ENCODE data around the gene CHRND.

Gene CHRND

DNA sequence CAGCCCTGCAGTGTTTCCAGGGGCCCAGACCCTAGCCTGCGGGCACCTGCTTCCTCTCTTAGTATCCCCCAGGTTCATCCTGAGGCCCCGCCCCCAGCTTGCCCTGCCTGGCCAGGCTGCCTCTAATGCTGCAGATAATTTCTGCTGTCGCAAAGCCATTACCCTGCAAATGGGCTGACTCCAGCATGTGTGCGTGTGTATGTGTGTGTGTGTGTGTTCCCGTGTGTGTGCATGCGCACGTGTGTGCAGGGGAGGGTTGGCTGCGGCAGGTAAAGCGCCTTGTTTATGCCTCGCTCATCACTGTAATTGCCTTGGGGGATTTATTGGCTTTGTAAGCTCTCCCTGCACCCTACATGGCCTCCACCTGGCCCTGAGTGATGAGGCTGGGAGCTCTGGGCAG is 13.4 kb upstream of the CHRND start:
- no peak overlapping the region for H3K27ac ChIP-seq
- TF ChIP-seq ZFX (IDR thresholded peaks at IDR 0.05; ENCODE audit: borderline replicate concordance) = no peak
- TF ChIP-seq, protein P1, sequence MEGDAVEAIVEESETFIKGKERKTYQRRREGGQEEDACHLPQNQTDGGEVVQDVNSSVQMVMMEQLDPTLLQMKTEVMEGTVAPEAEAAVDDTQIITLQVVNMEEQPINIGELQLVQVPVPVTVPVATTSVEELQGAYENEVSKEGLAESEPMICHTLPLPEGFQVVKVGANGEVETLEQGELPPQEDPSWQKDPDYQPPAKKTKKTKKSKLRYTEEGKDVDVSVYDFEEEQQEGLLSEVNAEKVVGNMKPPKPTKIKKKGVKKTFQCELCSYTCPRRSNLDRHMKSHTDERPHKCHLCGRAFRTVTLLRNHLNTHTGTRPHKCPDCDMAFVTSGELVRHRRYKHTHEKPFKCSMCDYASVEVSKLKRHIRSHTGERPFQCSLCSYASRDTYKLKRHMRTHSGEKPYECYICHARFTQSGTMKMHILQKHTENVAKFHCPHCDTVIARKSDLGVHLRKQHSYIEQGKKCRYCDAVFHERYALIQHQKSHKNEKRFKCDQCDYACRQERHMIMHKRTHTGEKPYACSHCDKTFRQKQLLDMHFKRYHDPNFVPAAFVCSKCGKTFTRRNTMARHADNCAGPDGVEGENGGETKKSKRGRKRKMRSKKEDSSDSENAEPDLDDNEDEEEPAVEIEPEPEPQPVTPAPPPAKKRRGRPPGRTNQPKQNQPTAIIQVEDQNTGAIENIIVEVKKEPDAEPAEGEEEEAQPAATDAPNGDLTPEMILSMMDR (IDR thresholded peaks at IDR 0.05) = no peak

DNA sequence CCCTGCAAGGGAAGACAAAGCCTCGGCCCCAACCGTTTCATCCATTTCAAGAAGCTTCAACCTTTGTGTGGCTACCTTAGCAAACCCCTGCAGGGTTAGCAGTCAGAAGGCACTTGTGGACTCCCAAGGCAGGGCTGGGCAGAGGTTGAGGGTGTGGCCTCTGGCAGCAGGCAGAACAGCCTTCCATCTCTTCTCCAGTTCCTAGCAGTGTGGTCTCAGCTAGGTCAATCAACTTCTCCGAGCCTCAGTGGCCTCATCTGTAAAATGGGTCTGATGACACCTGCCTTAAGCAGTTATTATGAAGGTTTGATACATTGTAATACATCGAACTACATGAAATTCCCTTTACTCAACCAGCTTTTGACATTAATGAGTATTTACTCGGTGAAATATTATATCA is 12.6 kb upstream of the CHRND start:
- TF ChIP-seq, protein P1 (IDR thresholded peaks at IDR 0.05) = no peak
- TF ChIP-seq ZFX (IDR thresholded peaks at IDR 0.05; ENCODE audit: borderline replicate concordance) = no peak
- H3K27ac ChIP-seq = no peak overlapping the region

DNA sequence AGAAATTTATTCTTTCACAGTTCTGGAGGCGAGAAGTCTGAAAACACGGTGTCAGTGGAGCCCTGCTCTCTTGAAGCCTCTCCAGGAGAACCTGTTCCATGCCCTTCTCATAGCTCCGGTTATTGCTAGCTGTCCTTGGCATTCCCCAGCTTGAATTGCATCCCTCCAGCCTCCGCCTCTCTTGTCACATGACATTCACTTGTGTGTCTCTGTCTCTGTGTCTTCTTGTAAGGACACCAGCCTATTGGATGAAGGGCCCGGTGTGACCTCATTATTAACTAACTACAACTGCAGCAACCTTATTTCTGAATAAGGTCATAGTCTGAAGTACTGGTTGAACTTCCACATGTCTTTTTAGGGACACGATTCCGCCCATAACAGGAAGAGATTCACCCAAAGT is 10.3 kb upstream of the CHRND start:
- H3K27ac ChIP-seq = no peak overlapping the region
- TF ChIP-seq ZFX (IDR thresholded peaks at IDR 0.05; ENCODE audit: borderline replicate concordance) = no peak
- TF ChIP-seq, protein P1 (IDR thresholded peaks at IDR 0.05) = no peak

DNA sequence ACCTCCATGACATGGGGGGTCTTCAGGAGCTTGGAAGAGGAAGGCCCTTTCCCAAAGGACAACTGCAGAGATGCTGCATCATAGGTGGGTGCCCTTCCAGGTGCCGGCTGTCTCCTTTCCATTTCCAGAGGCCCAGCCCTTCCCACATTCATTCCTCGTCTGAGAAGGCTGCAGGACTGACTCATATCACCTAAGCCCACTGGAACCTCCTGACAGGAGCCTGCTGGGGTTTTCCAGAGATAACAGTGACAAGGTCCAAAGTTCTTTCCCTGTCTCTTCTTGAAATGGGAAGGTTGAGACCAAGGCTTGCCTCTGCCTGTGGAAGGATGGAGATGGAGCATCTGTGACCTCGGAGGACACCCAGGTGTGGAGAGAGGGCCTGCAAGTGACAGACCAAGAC is 9.4 kb upstream of the CHRND start:
- TF ChIP-seq ZFX (IDR thresholded peaks at IDR 0.05; ENCODE audit: borderline replicate concordance) = no peak
- TF ChIP-seq, protein P1 (IDR thresholded peaks at IDR 0.05) = no peak
- H3K27ac ChIP-seq = no peak overlapping the region

DNA sequence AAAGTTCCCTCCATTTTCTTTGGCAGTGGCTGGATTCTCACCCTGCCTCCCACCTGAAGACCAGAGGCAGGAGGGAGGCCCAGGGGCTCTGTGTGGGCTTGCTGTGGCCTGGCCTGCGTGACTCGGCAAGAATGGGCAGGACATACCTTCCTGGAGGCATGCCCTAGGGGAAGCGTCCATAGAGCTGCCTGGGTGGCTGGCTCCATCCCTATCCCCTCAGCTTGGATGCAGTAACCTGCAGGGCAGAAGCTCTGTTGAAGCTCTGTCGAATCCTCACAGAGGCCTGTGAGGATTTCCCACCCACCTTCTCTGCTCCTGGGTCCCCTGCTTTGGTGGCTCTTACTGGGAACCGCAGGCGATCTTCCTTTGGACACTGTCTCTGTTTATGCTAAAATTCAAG is 7.1 kb upstream of the CHRND start:
- TF ChIP-seq, protein P1 (IDR thresholded peaks at IDR 0.05) = no peak
- no peak for TF ChIP-seq ZFX (IDR thresholded peaks at IDR 0.05; ENCODE audit: borderline replicate concordance)

DNA sequence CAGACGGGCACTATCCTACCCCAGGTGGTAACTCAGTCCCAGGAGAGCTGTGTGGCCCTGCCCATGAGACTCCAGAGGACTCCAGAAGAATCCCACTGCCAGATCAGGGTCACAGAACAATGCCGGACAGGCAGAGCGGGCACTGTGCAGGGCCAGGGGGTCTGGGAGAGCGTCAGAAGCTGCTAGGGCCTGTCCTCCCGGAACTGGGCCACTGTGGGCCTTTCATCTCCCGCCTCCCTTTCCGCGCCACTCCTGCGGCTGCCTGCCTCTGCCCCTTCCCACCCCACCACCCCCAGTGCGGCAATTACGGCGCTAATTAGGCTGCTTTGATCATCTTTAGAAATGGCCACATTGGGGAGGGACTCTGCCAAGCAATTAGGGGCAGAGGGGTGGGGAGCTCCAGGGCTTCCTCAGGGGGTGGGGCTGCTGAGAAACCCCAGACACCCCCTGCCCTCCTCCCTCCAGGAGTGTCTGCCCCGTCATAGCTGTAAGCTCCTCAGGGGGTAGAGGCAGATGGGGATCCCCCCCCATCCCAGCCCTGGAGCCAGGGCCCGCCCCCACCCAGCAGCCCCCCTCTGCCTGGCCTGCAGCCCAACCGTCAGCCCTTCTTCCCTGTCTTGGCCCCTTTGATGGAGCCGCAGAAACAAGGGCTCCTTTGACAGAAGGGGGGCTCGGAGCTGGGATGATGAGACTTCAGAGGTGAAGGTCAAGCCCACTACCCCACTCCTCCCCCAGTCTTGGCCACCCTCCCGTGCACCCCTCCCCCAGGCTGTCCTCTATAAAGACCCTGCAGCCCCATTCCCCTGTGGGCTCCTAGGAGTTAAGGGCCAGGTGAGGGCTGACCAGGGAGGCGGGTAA is 6.2 kb upstream of the CHRND start, which contains the start of gene PRSS56:
Gene PRSS56 (plus strand): TSS at position 808 of the 858 bp plus-strand sequence. CDS start 211 bp downstream, outside the sequence.
- H3K27ac ChIP-seq = no peak within 1 kb of the TSS

More for the DNA sequence above, 7.1 kb upstream of the CHRND start:
- no peak overlapping the region for H3K27ac ChIP-seq

More for the DNA sequence above, 6.2 kb upstream of the CHRND start, which contains the start of gene PRSS56:
- no peak for TF ChIP-seq ZFX (IDR thresholded peaks at IDR 0.05; ENCODE audit: borderline replicate concordance)
- TF ChIP-seq, protein P1 (IDR thresholded peaks at IDR 0.05) = no peak
